GM12891 (cell line): ENCODE results near the gene FMN1.

ENCODE experiments used
- PAX5 ChIP-seq: IDR thresholded peaks from 2 replicates; pipeline ENCODE4 v1.6.1; 2011; ENCODE audit warnings: low read length, moderate library complexity, mild to moderate bottlenecking; ENCODE audit not compliant: insufficient read depth, severe bottlenecking
- POLR2A ChIP-seq: IDR thresholded peaks from 2 replicates; pipeline ENCODE4 v1.6.1; 2011; ENCODE audit warnings: low read depth, low read length, control low read depth
- POLR2AphosphoS5 ChIP-seq: IDR thresholded peaks from 2 replicates; pipeline ENCODE4 v1.6.1; 2011; ENCODE audit warnings: low read depth, low read length, control low read depth
- TAF1 ChIP-seq: IDR thresholded peaks from 2 replicates; pipeline ENCODE4 v1.6.1; 2011; ENCODE audit warnings: low read depth, low read length, control low read depth

- TF ChIP-seq POLR2A (no peak), PAX5 (no peak), TAF1 (no peak), POLR2AphosphoS5 (no peak)
Measured at GRCh38 chr15:32781781-32782180, 412.7 kb downstream of the FMN1 start.
